IPS DF 6.9 (cell line): ENCODE results near the gene MBTPS1.

ENCODE experiments used
- DNase-seq: peaks from one replicate; pipeline ENCODE4 v3.0.0-alpha.2; 2013; ENCODE audit warnings: low read depth, low spot score
- H3K27ac ChIP-seq: one replicate; pipeline ENCODE4 v1.5.1; 2013; ENCODE audit warnings: low read length, control low read depth
- H3K27me3 ChIP-seq: 2 replicates; pipeline ENCODE4 v1.6.1; 2013; ENCODE audit warnings: mild to moderate bottlenecking, low read length; ENCODE audit not compliant: control insufficient read depth, insufficient read depth
- H3K36me3 ChIP-seq: 2 replicates; pipeline ENCODE4 v1.6.1; 2013; ENCODE audit warnings: low read length; ENCODE audit not compliant: control insufficient read depth, insufficient read depth
- H3K4me1 ChIP-seq: 2 replicates; pipeline ENCODE4 v1.6.1; 2013; ENCODE audit warnings: low read length; ENCODE audit not compliant: control insufficient read depth, insufficient read depth
- H3K4me3 ChIP-seq: 2 replicates; pipeline ENCODE4 v1.5.1; 2013; ENCODE audit warnings: mild to moderate bottlenecking, low read length
- H3K9me3 ChIP-seq: 2 replicates; pipeline ENCODE4 v1.6.1; 2013; ENCODE audit warnings: low read length, inconsistent platforms; ENCODE audit not compliant: control insufficient read depth, insufficient read depth
- WGBS: extraction: QIAGEN DNeasy Blood & Tissue Kit; methylation state at CpG from one replicate; pipeline ENCODE4 v1.1.7; 2013; ENCODE audit warnings: mixed read lengths, missing lambda C conversion rate; ENCODE audit not compliant: insufficient read length, insufficient coverage; 5-methylcytosine and 5-hydroxymethylcytosine counted together

Gene MBTPS1

GRCh38 chr16:84062734-84063640, 53.8 kb downstream of the MBTPS1 start:
- peaks cover 18% of the 10 kb centered on the region for H3K36me3 ChIP-seq
- DNase-seq, result no peak
- 100% methylated on average over 1 of the region's 25 CpGs for WGBS
- H3K4me1 ChIP-seq, result no peaks in the 10 kb centered on the region
- no peaks in the 10 kb centered on the region for H3K9me3 ChIP-seq
- no peak overlapping the region for H3K4me3 ChIP-seq
- no peak overlapping the region for H3K27ac ChIP-seq
- H3K27me3 ChIP-seq, result no peaks in the 10 kb centered on the region

DNA sequence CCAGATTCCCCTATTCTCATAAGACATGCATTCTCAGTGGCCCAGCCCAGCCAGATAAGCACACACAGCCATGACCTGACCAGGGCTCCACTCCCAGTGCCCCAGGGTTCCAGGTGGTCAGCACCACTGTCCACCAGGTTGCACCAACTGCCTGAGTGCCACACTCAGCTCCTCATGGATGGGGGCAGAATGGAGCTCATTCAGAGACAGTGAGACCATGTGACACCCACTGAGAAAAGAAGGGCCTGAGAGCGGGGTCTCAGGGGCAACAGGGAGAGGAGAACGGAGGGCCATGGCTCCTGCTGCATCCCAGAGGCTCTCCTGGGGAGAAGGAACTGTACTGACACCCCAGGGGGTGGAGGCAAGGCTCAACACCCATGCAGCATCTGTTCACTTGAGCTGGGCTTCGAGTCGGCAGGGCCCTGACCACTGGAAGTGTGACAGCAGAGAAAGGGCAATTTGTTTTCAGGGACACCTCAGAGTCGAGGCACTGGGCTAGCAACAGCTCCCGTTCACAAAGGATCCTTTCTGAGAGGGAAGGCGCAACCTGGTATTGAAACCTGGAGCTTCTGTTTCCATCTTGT, 55.4 kb downstream of the MBTPS1 start:
- no CpG with 5 or more reads among the region's 7 CpGs for WGBS
- Histone ChIP-seq H3K4me3 (no peak overlapping the region), H3K27ac (no peak overlapping the region), H3K9me3 (no peaks in the 10 kb centered on the region), H3K36me3 (peaks cover 18% of the 10 kb centered on the region), H3K27me3 (no peaks in the 10 kb centered on the region), H3K4me1 (no peaks in the 10 kb centered on the region)
- no peak for DNase-seq

DNA sequence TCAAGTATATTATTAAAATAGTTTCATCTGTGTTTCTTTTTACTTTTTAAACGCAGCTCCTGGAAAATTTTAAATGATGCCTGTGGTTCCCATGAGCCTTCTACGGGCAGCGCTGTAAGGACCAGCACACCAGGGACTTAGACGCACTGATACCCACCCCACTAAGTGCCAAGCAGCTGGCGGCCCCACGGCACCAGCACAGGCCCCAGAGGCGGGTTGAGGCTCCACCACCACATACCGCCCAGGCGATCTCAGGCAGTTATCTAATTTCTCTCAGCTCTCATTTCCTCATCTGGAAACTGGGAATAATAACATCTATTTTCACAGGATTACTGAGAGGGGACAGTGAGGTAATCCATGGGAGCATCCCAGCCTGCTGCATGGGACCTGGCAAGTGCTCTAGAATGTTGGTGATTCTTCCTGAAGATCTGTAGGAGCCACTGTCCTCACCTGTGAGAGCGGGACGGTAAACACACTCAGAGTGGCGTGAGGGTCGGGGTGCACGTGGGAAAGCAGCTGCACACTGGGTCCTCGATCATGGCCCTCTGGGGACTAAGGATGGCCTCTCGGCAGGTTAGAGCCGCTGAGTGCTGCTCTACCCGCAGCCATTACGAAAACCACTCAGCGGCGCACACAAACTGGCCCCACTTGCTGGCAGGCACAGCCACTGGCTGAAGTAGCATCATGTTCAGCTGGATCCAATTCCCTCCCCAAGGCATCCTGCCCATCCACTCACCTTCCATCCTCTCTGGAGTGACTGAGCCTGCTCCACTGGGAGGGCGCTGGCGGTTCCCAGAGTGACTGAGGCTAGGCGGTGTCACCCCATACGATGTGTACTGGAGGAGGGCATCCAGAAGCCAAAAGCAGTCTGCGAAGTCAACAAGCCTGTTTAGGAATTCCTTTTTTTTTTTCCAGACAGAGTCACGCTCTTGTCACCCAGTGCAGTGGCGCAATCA, 56.5 kb downstream of the MBTPS1 start:
- no CpG with 5 or more reads among the region's 28 CpGs for WGBS
- peaks cover 18% of the 10 kb centered on the region for H3K36me3 ChIP-seq

DNA sequence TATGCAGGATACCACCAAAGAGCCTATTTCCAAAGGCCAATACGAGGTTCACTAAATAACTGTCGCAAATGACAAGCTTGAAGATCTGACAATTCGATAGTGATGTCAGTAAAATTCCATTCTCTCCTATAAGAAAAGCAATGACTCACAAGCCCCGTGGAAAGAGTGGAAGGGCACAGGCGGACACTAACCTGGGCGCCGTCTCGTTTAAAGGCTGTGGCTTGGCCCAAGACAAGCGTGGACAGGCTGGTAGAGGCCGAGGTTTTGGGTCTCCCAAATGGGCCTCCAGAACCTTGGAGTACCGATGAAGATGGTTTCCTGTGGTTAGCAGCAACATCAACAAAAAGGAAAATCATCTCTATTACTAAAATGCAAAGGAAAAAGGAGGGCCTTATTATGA, 57.6 kb downstream of the MBTPS1 start:
- H3K36me3 ChIP-seq, result peaks cover 21% of the 10 kb centered on the region
- no peaks in the 10 kb centered on the region for H3K27me3 ChIP-seq
- no peaks in the 10 kb centered on the region for H3K4me1 ChIP-seq
- H3K4me3 ChIP-seq, result no peak overlapping the region
- WGBS, result no CpG with 5 or more reads among the region's 11 CpGs
- H3K27ac ChIP-seq, result no peak overlapping the region
- no peaks in the 10 kb centered on the region for H3K9me3 ChIP-seq
- no peak for DNase-seq

More for the DNA sequence above, 56.5 kb downstream of the MBTPS1 start:
- no peak overlapping the region for H3K27ac ChIP-seq
- no peak overlapping the region for H3K4me3 ChIP-seq
- no peaks in the 10 kb centered on the region for H3K9me3 ChIP-seq
- DNase-seq, result no peak
- H3K4me1 ChIP-seq, result no peaks in the 10 kb centered on the region
- no peaks in the 10 kb centered on the region for H3K27me3 ChIP-seq

DNA sequence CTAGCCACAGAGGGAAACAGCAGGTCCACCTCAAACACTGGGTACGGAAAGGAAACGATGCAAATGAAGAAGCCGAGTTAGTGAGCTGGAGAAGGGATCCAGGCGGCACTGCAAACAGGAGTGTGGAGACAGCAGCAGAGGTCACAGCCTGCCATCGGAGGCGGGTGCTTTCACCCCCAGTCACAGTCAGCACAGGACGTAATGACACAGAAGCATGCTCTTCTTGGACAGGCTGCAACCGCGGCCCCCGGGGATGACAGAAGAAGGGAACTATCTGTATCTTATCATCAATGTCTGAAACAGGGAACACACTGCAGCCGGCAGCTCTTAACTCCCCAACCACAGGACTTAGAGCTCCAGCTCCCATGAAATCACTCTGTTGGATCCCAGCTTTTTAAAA, 58.1 kb downstream of the MBTPS1 start:
- no peaks in the 10 kb centered on the region for H3K27me3 ChIP-seq
- H3K27ac ChIP-seq, result no peak overlapping the region
- peaks cover 23% of the 10 kb centered on the region for H3K36me3 ChIP-seq
- H3K4me1 ChIP-seq, result no peaks in the 10 kb centered on the region
- no peak overlapping the region for H3K4me3 ChIP-seq
- no peaks in the 10 kb centered on the region for H3K9me3 ChIP-seq
- WGBS, result no CpG with 5 or more reads among the region's 11 CpGs
- DNase-seq, result no peak

DNA sequence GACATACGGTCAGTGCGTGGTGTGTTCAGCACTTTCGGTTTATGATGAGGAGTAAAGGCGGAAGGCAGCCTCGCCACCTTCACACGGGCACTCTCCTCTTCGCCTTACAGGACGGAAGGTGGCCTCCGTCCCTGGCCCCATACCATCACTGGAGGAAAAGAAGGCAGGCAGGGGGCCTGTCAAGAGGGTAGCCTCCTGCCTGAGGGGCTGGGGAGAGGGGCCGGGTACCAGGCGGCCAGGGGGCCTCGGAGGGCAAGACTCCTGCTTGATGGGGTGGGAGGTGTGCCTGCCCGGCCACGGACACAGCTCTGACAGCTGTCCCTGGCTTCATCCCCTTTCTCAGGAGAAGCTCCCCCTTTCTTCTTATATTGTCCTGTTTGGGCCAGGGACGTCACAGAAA, 58.5 kb downstream of the MBTPS1 start:
- peaks cover 23% of the 10 kb centered on the region for H3K36me3 ChIP-seq
- H3K4me1 ChIP-seq, result no peaks in the 10 kb centered on the region
- H3K4me3 ChIP-seq, result no peak overlapping the region
- H3K27ac ChIP-seq, result no peak overlapping the region
- H3K27me3 ChIP-seq, result no peaks in the 10 kb centered on the region
- no CpG with 5 or more reads among the region's 15 CpGs for WGBS
- no peaks in the 10 kb centered on the region for H3K9me3 ChIP-seq
- DNase-seq, result no peak

GRCh38 chr16:84056933-84057332, 59.8 kb downstream of the MBTPS1 start:
- H3K4me3 ChIP-seq, result no peak overlapping the region
- no peaks in the 10 kb centered on the region for H3K27me3 ChIP-seq
- H3K9me3 ChIP-seq, result no peaks in the 10 kb centered on the region
- no CpG with 5 or more reads among the region's 7 CpGs for WGBS
- H3K27ac ChIP-seq, result no peak overlapping the region
- DNase-seq, result no peak
- H3K4me1 ChIP-seq, result no peaks in the 10 kb centered on the region
- peaks cover 23% of the 10 kb centered on the region for H3K36me3 ChIP-seq

GRCh38 chr16:84055801-84056634, 60.7 kb downstream of the MBTPS1 start:
- Histone ChIP-seq H3K4me1 (no peaks in the 10 kb centered on the region), H3K4me3 (no peak overlapping the region), H3K27me3 (no peaks in the 10 kb centered on the region), H3K36me3 (peaks cover 20% of the 10 kb centered on the region; the same call in 1 of the 2 replicates), H3K27ac (no peak overlapping the region), H3K9me3 (no peaks in the 10 kb centered on the region)
- DNase-seq, result no peak
- WGBS, result no CpG with 5 or more reads among the region's 19 CpGs

GRCh38 chr16:84055366-84055765, 61.4 kb downstream of the MBTPS1 start:
- no CpG with 5 or more reads among the region's 5 CpGs for WGBS
- Histone ChIP-seq H3K9me3 (no peaks in the 10 kb centered on the region), H3K27ac (no peak overlapping the region), H3K4me1 (no peaks in the 10 kb centered on the region), H3K4me3 (no peak overlapping the region), H3K27me3 (no peaks in the 10 kb centered on the region), H3K36me3 (peaks cover 18% of the 10 kb centered on the region; the same call in 1 of the 2 replicates)
- DNase-seq, result no peak
